GM19035 (cell line): ENCODE results near the gene ABCA3.

Source experiments
- ATAC-seq: cut with Tn5 transposase; IDR thresholded peaks from one replicate; pipeline ENCODE4 v1.9.1; 2021; ENCODE audit not compliant: unreplicated experiment

ABCA3 gene

DNA sequence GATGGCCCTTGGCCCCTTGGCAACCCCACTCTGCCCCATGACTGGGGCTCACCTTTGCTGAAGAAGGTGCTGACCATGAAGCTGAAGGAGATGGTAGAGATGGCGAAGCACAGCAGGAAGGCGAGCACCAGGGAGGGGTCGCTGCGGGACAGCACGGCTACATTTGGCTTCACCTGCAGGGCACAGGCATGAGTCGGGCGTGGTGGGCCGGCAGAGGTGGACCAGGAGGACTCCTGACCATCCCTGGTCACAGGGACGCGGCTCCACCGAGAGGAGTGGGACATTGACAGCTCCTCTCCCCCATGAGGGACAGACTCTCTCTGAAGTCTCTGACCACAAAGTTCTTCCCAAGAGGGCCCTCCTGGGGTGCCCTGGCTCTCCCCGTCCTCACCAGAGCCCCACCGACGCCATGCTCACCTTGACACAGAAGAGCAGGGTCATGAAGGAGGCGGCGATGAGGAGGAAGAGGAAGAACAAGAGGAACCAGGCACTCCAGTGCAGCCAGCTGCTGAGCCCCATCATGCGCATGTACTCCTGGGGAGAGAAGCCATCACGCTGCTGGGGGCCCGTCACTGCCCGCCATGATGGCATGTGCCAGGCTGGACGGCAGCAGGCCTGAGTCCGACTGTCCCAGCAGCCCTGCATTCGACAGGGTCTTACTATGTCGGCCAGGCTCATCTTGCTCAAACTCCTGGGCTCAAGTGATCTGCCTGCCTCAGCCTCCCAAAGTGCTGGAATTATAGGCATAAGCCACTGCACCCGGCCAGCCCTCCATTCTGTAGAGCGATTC lies 23.1 kb downstream of the ABCA3 start:
- no peak for ATAC-seq

- no peak for ATAC-seq
Measured at GRCh38 chr16:2308089-2308962, 32.2 kb downstream of the ABCA3 start.

- ATAC-seq = no peak
Measured at GRCh38 chr16:2299915-2300192, 40.7 kb downstream of the ABCA3 start.

DNA sequence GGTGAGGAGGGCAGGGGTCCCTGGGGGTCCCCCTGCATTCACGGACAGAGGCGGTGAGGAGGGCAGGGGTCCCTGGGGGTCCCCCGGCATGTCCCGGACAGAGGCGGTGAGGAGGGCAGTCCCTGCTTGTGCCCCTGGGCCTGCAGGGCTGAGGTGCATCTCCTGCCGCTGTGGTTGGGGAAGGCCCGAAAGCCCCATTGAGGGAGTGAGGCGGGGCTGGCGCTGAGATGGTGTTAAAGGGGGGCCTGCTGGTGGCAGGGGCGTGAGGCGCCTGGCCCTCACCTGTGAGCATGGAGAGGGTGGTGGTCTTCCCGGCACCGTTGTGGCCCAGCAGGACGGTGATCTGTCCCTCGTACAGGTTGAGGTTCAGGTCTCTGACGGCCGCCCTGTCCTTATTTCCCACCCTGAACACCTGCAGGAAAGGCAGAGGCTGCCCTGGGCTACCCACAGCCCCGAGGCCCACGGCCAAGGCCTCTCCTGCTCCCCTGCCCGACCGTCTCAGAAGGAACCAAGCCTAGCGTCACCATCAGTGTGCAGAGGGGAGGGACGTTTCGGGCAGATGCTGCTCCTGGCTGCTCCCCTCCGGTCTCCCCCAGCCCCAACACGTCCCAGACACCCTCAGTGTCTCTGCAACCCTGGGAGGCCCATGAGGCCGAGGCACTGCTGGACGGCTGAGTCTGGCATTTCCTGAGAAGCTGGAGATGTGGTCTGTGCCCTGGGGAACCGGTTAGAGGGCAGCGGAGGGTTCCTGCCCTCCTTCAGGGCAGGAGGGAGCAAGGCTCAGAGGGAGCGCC lies 41.2 kb downstream of the ABCA3 start:
- ATAC-seq = no peak

DNA sequence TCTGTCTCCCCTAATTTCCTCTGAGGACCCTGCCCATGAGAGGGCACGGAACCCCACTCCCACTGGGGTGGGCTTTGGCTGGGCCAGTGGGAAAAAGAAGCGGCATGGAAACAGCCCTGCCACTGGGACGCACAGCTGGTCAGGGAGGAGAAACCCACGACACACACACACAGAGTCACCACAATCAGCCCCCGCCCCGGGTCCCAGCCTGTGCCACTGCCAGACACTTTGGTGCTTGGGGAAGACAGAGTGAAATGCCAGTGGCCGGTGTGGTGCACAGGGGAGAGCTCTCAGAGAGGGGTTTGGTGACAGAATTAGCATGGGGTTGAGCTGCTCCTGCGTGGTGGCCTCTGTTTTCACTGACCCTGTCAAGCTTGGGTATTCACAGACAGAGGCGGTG lies 41.9 kb downstream of the ABCA3 start:
- no peak for ATAC-seq

DNA sequence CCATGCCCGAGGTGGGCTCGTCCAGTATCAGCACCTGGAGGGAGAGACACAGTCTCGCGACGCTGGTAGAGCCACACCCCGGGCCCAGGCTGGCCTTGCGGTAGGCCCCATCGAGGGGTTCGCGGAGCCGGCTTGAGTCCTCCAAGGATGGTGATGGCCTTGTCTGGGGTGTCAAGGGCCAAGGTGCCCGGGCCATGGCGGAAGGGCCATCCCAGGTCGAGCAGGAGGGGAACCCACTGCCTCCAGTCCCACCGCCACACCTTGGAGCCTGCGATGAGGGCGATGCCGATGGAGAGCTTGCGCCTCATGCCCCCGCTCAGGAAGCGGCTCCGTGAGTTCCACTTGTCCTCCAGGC lies 43.0 kb downstream of the ABCA3 start:
- no peak for ATAC-seq

DNA sequence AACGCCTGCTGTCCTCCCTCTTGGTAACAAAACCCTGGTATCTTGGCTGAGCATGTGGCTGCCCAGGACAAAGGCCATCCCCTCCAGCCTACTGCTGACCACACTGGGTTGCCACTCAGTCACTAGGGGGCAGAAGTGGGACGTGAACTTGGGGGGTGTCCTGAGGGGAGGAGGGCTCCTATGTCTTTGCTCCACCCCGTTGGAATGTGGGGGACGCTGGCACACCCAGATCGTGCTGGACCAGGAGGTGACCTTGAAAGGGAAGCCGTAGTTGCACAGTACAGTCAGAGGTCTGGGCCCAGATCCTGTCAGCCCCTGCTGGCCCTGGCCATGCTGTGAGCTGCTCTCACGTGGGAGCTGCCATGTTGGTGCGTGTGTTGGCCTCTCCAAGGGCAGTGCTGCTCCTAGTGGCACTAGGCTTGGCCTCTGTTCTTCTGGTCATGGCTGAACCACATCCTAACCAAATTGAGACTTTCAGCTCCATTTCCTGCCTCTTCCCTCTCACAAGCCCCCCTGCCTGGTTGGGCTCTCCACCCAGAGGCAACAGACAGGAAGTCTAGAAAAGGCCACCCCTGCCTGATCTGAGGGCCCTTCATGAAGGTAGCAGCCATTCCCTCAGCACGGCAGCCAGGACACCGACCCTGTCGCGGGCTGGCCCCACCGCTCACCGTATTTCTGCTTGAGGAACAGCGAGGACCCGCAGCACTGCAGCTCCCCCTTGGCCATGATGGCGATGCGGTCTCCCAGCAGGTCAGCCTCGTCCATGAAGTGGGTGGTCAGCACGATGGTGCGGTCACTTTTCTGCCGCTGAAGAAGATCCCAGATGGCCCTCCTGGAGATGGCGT lies 43.6 kb downstream of the ABCA3 start:
- no peak for ATAC-seq

DNA sequence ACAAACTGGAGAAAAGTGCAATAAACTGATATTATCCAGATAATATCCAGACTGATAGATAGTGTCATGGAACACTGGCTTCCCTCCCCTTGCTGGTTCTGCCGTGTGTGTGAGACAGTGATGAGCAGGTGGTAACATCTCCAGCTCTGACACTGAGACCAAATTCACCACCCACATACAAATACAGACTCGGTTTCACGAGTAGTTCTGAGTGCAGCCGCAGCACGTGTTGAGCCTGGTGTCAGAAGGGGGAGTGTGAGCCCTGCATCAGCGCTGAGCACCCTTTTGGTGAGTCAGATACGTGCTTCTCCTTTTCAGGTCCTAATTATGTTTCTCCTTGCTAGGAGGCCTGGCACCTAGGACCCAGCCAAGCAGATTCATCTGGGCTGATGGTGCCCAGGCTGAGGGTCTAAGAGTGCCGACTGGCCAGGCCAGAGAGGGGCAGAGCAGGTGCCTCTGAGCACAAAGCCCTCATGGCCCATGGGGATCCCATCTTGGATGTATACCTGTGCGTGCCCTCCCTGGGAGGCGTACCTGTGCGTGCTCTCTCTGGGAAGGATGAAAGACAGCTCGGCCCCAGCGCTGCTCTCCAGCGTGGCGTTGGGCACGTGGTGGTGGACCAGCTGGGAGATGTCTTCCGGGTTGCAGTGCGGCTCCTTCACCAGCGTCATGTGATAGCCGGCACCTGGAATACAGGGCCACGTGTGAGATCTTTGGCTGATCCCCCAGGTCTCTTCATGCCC lies 45.3 kb downstream of the ABCA3 start:
- no peak for ATAC-seq

- ATAC-seq = no peak
Measured at GRCh38 chr16:2292221-2292620, 48.3 kb downstream of the ABCA3 start.

- no peak for ATAC-seq
Measured at GRCh38 chr16:2289282-2289681, 51.2 kb downstream of the ABCA3 start.

- no peak for ATAC-seq
Measured at GRCh38 chr16:2288726-2289125, 51.8 kb downstream of the ABCA3 start.

- no peak for ATAC-seq
Measured at GRCh38 chr16:2287916-2288547, 52.5 kb downstream of the ABCA3 start.

- ATAC-seq = no peak
Measured at GRCh38 chr16:2286550-2286949, 54.0 kb downstream of the ABCA3 start.

- ATAC-seq = no peak
Measured at GRCh38 chr16:2285731-2286191, 54.8 kb downstream of the ABCA3 start.

- ATAC-seq = no peak
Measured at GRCh38 chr16:2284797-2285576, 55.5 kb downstream of the ABCA3 start.

GRCh38 chr16:2284001-2284770 lies 56.3 kb downstream of the ABCA3 start:
- no peak for ATAC-seq

DNA sequence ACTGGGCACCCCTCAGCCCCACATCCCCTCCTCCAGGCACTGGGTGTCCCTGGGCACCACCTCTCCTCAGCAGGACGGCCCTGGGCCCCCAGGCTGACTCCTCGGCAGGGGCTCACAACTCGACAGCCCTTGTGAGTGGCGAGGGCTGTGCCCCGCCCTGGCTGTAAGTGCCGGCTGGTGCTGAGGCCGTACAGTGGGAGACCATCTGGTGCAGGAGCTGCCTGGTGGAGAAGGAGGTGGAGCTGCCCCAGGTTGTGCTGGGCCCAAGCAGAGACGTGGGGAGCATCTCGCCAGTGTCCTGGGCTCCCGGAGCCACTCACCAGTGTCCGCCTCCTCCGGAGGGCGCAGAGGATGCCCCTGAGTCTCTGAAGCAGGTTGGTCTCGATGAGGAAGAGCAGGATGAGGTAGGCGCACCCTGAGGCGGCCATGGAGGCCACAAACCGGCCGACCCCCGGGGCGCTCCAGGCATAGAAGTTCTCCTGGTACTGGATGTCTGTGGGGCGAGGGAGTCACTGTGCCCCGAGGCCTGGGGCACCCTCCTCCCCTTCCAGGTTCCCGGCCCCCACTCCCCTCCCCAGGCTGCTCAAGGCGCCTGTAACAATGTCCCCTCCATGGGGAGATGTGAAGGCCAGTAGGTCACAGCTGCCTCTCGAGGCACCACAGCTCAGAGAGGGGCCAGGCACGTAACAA lies 57.5 kb downstream of the ABCA3 start:
- no peak for ATAC-seq
